GM12878 (cell line): ENCODE results near the gene ABCC1. TPM values are rescaled to one million over a fixed set of nuclear protein-coding genes. Genes with fewer than 3 reads are reported as not detected.

ENCODE experiments used
- ATAC-seq: fragments of 200-7000 bp; cut with Tn5 transposase; 3 replicates; pipeline ENCODE4 v1.9.1; 2020; ENCODE audit warnings: mild to moderate bottlenecking, moderate library complexity
- BruUV-seq: library from RNA; stranded (reverse); fragments of 400-500 nt; replicated peaks from 2 replicates; lab custom pipeline; 2021; lab: Mats Ljungman, UMichigan
- CTCF ChIA-PET: fragments of 300-600 bp; sonication (Branson Sonifier 250); formaldehyde crosslinking; extraction: SDS; loops from one replicate; lab custom pipeline; 2021; ENCODE audit warnings: inconsistent platforms; lab: Yijun Ruan, JAX
- POLR2A ChIA-PET: fragments of 350-600 bp; formaldehyde crosslinking; extraction: SDS; loops from one replicate; lab custom pipeline; 2021; ENCODE audit warnings: inconsistent platforms; lab: Charles Lee
- RAD21 ChIA-PET: fragments of 300-600 bp; sonication (Branson Sonifier 250); formaldehyde crosslinking; loops from one replicate; lab custom pipeline; 2023; ENCODE audit warnings: antibody characterized with exemption; ENCODE audit not compliant: unreplicated experiment; lab: Charles Lee
- SMC1A ChIA-PET: fragments of 300-600 bp; sonication (Branson Sonifier 250); formaldehyde crosslinking; loops from one replicate; lab custom pipeline; 2023; ENCODE audit not compliant: unreplicated experiment, uncharacterized antibody; lab: Charles Lee
- DNase-seq: peaks from one replicate; pipeline ENCODE4 v3.0.0-alpha.2; 2011; ENCODE audit warnings: low read depth, low spot score
- FAIRE-seq: peaks from 3 replicates; lab custom pipeline; 2011; peaks lifted over from hg19 to GRCh38; lab: Jason Lieb, UNC
- H2AFZ ChIP-seq: 2 replicates; pipeline ENCODE4 v1.6.0; 2011; ENCODE audit warnings: low read depth, low read length, control low read depth; ENCODE audit not compliant: control insufficient read depth
- H3K27ac ChIP-seq: 2 replicates; pipeline ENCODE4 v1.5.1; 2011; ENCODE audit warnings: control low read depth; ENCODE audit not compliant: control insufficient read depth, insufficient read depth
- H3K27me3 ChIP-seq, 2 experiments: replicated peaks in 1 of 2; 2 replicates each; pipeline versions ENCODE4 v1.6.0 to v1.6.1; 2011; ENCODE audit warnings: low read length in 1 of 2; ENCODE audit not compliant: control insufficient read depth in 2 of 2, insufficient read depth in 2 of 2
- H3K36me3 ChIP-seq, 2 experiments: 2 replicates each; pipeline ENCODE4 v1.5.1; 2011; ENCODE audit warnings: low read length in 1 of 2; ENCODE audit not compliant: control insufficient read depth in 2 of 2, insufficient read depth in 2 of 2
- H3K4me1 ChIP-seq: 2 replicates; pipeline ENCODE4 v1.6.1; 2011; ENCODE audit warnings: mild to moderate bottlenecking, low read length, moderate library complexity, mixed read lengths; ENCODE audit not compliant: control insufficient read depth, insufficient read depth
- H3K4me2 ChIP-seq: 2 replicates; pipeline ENCODE4 v1.6.0; 2011; ENCODE audit warnings: control low read depth; ENCODE audit not compliant: control insufficient read depth, insufficient read depth
- H3K4me3 ChIP-seq: fragments of 200-600 bp; sonication (generic); 2 replicates; pipeline ENCODE4 v1.5.1; 2016
- H3K79me2 ChIP-seq: 2 replicates; pipeline ENCODE4 v1.6.0; 2011; ENCODE audit warnings: low read length; ENCODE audit not compliant: control insufficient read depth, insufficient read depth
- H3K9ac ChIP-seq: 2 replicates; pipeline ENCODE4 v1.8.0; 2011; ENCODE audit warnings: low read length, control low read depth, mixed read lengths; ENCODE audit not compliant: control insufficient read depth, insufficient read depth
- H3K9me3 ChIP-seq: replicated peaks from 3 replicates; pipeline ENCODE4 v1.5.1; 2011; ENCODE audit warnings: mild to moderate bottlenecking, low read length; ENCODE audit not compliant: control insufficient read depth, insufficient read depth
- H4K20me1 ChIP-seq: 2 replicates; pipeline ENCODE4 v1.6.0; 2011; ENCODE audit not compliant: control insufficient read depth, insufficient read depth
- BCL11A ChIP-seq: IDR thresholded peaks from 2 replicates; pipeline ENCODE4 v1.6.1; 2011; ENCODE audit warnings: low read depth, low read length
- CEBPB ChIP-seq, 2 experiments: fragments of 150-350 bp in 1 of 2; IDR thresholded peaks; 2 replicates each; pipeline ENCODE4 v1.6.1; 2012 to 2014; ENCODE audit warnings: low read depth in 2 of 2, low read length in 2 of 2, borderline replicate concordance in 1 of 2, inconsistent platforms in 1 of 2
- CREB1 ChIP-seq: IDR thresholded peaks from 2 replicates; pipeline ENCODE4 v1.6.1; 2012; ENCODE audit warnings: low read depth, mild to moderate bottlenecking, inconsistent platforms
- EP300 ChIP-seq, 2 experiments: fragments of 150-350 bp in 1 of 2; IDR thresholded peaks; 2 replicates each; pipeline ENCODE4 v1.6.1; 2011 to 2012; ENCODE audit warnings: low read depth in 2 of 2, low read length in 2 of 2, borderline replicate concordance in 1 of 2, improper control_type of control experiment in 1 of 2, inconsistent platforms in 1 of 2; ENCODE audit not compliant: control insufficient read depth in 1 of 2
- IKZF2 ChIP-seq, 2 experiments: fragments of 450-650 bp; IDR thresholded peaks; 2 replicates each; pipeline ENCODE4 v1.6.1; 2017; ENCODE audit warnings: mild to moderate bottlenecking in 2 of 2, moderate library complexity in 2 of 2
- IRF4 ChIP-seq: IDR thresholded peaks from 2 replicates; pipeline ENCODE4 v1.6.1; 2011; ENCODE audit warnings: low read depth, low read length
- LARP7 ChIP-seq: fragments of 450-650 bp; IDR thresholded peaks from 2 replicates; pipeline ENCODE4 v1.6.1; 2017; ENCODE audit warnings: mild to moderate bottlenecking
- MEF2A ChIP-seq: IDR thresholded peaks from 2 replicates; pipeline ENCODE4 v1.6.1; 2011; ENCODE audit warnings: low read depth, mild to moderate bottlenecking, low read length, moderate library complexity; ENCODE audit not compliant: insufficient read depth
- NFIC ChIP-seq: IDR thresholded peaks from 2 replicates; pipeline ENCODE4 v1.6.1; 2012; ENCODE audit warnings: low read depth, mild to moderate bottlenecking, inconsistent platforms, low read length, moderate library complexity
- NKRF ChIP-seq: fragments of 450-650 bp; conservative IDR thresholded peaks from 2 replicates; pipeline ENCODE4 v1.6.1; 2017; ENCODE audit warnings: mild to moderate bottlenecking, moderate library complexity
- PAX8 ChIP-seq: fragments of 450-650 bp; IDR thresholded peaks from 2 replicates; pipeline ENCODE4 v1.6.1; 2017; ENCODE audit warnings: mild to moderate bottlenecking, moderate library complexity
- RAD21 ChIP-seq: IDR thresholded peaks from 2 replicates; pipeline ENCODE4 v1.6.1; 2011; ENCODE audit warnings: mild to moderate bottlenecking, low read depth, low read length, moderate library complexity; ENCODE audit not compliant: insufficient read depth
- RELB ChIP-seq: fragments of 450-650 bp; IDR thresholded peaks from 2 replicates; pipeline ENCODE4 v1.6.1; 2017; ENCODE audit warnings: low read depth, mild to moderate bottlenecking, moderate library complexity
- SMARCA5 ChIP-seq: fragments of 450-650 bp; IDR thresholded peaks from 2 replicates; pipeline ENCODE4 v1.6.1; 2017; ENCODE audit warnings: mild to moderate bottlenecking
- STAT1 ChIP-seq: fragments of 450-650 bp; conservative IDR thresholded peaks from 2 replicates; pipeline ENCODE4 v1.6.1; 2014; ENCODE audit warnings: antibody characterized with exemption, mild to moderate bottlenecking
- STAT3 ChIP-seq: IDR thresholded peaks from 2 replicates; pipeline ENCODE4 v1.6.1; 2011; ENCODE audit warnings: low read depth, low read length, improper control_type of control experiment
- SUPT20H ChIP-seq: IDR thresholded peaks from 2 replicates; pipeline ENCODE4 v1.6.1; 2011; ENCODE audit warnings: low read depth, mild to moderate bottlenecking, low read length, moderate library complexity, borderline replicate concordance; ENCODE audit not compliant: control insufficient read depth
- ZBED1 ChIP-seq: IDR thresholded peaks from 2 replicates; pipeline ENCODE4 v1.6.1; 2016; ENCODE audit warnings: borderline replicate concordance
- ZNF274 ChIP-seq: IDR thresholded peaks from one replicate; pipeline ENCODE4 v1.8.0; 2011; ENCODE audit not compliant: insufficient read length, insufficient read depth
- WGBS: methylation state at CpG from one replicate; pipeline ENCODE4 v1.1.6; 2016; ENCODE audit warnings: low lambda C conversion rate; ENCODE audit not compliant: insufficient replicate concordance, insufficient coverage; ENCODE audit errors: missing lambda C conversion rate; 5-methylcytosine and 5-hydroxymethylcytosine counted together
- in situ Hi-C: fragments of 300-500 bp; cut with MboI; formaldehyde crosslinking; loops from 9 replicates; pipeline ENCODE4 v1.14.3; 2018; ENCODE audit warnings: mixed read lengths
- intact Hi-C: fragments of 100-400 bp; cut with micrococcal nuclease; formaldehyde crosslinking; loops from one replicate; pipeline ENCODE4 v1.14.2; 2022; ENCODE audit not compliant: unreplicated experiment
- polyA plus RNA-seq, 11 experiments: library from polyadenylated mRNA; depleted of rRNA in 4 of 11; unstranded in 6 of 11; stranded (reverse) in 5 of 11; fragments of >200 nt; fragmentation: Nextera tagmentation in 4 of 11; fragmentation: Illumina TruSeq in 1 of 11; extraction: Ambion mirVana in 4 of 11; extraction: Trizol in 1 of 11; gene quantifications; 1 replicate in 1 of 11; 2 replicates in 10 of 11; pipeline versions ENCODE4 v1.2.1 to v1.2.3, GENCODE V29; 2011 to 2016; ENCODE audit warnings: inconsistent platforms in 2 of 11, missing spikeins in 2 of 11, low read depth in 1 of 11
- total RNA-seq, 4 experiments: library from RNA; depleted of rRNA in 3 of 4; stranded (reverse); fragments of >200 nt in 3 of 4; fragmentation: Illumina TruSeq in 1 of 4; extraction: Trizol in 1 of 4; gene quantifications; 2 replicates each; pipeline versions ENCODE4 v1.2.1 to v1.2.3, GENCODE V29; 2013 to 2021

Gene ABCC1
- total and polyA plus RNA-seq, 10 of the 15 experiments (the other 5 are each of a cell fraction or from before 2014, with no cell fraction given): 3.2 to 44.6 (median 14.5) TPM

- DNase-seq: no peak
- TF ChIP-seq CREB1: no peak
- TF ChIP-seq LARP7: no peak
- TF ChIP-seq RAD21: no peak
- no peak for TF ChIP-seq ZNF274
- TF ChIP-seq NKRF: no peak
- TF ChIP-seq MEF2A: no peak
- TF ChIP-seq SUPT20H: no peak
- no peak for TF ChIP-seq SMARCA5
- no peak for TF ChIP-seq PAX8
- TF ChIP-seq CEBPB (IDR thresholded peaks at IDR 0.05; ENCODE audit: borderline replicate concordance in 1 of 2, low read depth in 2 of 2, low read length in 2 of 2): no peak
- no peak for TF ChIP-seq BCL11A
- TF ChIP-seq IRF4: no peak
- no peak for TF ChIP-seq EP300 (IDR thresholded peaks at IDR 0.05; ENCODE audit: borderline replicate concordance in 1 of 2, control insufficient read depth in 1 of 2, low read depth in 2 of 2, low read length in 2 of 2)
- TF ChIP-seq STAT3: no peak
- TF ChIP-seq ZBED1: no peak
- TF ChIP-seq STAT1: no peak
- TF ChIP-seq IKZF2 (IDR thresholded peaks at IDR 0.05): no peak
- no peak for TF ChIP-seq NFIC
- TF ChIP-seq RELB: no peak
- no peak overlapping the region for H3K4me3 ChIP-seq
- no TSS peak for BruUV-seq
- no peak overlapping the region for H3K27ac ChIP-seq
- no peak for FAIRE-seq
- RAD21 ChIA-PET: no interaction called here
- H3K36me3 ChIP-seq: peaks cover 28 to 49% of the 10 kb centered on the region in 2 experiments; a peak in 3 of 4 replicates
- SMC1A ChIA-PET: no interaction called here
- intact Hi-C loops: no loop called here
- in situ Hi-C loops: no loop called here
- POLR2A ChIA-PET: no interaction called here
- no peak overlapping the region for H3K4me2 ChIP-seq
- no peaks in the 10 kb centered on the region for H4K20me1 ChIP-seq
- H3K27me3 ChIP-seq: no peaks in the 10 kb centered on the region
- ATAC-seq: no peak
- 97% methylated on average over 3 of the region's 3 CpGs for WGBS
- H3K9ac ChIP-seq: no peak overlapping the region
- H3K4me1 ChIP-seq: no peaks in the 10 kb centered on the region
- no peaks in the 10 kb centered on the region for H3K79me2 ChIP-seq
- CTCF ChIA-PET: no interaction called here
- H3K9me3 ChIP-seq: peaks cover 5% of the 10 kb centered on the region; the same call in 1 of the 3 replicates
- H2AFZ ChIP-seq: no peak overlapping the region
Measured at GRCh38 chr16:16081141-16081540, 131.7 kb downstream of the ABCC1 start.
